ENCODE measurements around the gene PID1. TPM values are rescaled to one million over a fixed set of nuclear protein-coding genes. Genes with fewer than 3 reads are reported as not detected.

PID1 gene
- total RNA-seq, 1 experiment from 2014 or later = 2.6 TPM

DNA sequence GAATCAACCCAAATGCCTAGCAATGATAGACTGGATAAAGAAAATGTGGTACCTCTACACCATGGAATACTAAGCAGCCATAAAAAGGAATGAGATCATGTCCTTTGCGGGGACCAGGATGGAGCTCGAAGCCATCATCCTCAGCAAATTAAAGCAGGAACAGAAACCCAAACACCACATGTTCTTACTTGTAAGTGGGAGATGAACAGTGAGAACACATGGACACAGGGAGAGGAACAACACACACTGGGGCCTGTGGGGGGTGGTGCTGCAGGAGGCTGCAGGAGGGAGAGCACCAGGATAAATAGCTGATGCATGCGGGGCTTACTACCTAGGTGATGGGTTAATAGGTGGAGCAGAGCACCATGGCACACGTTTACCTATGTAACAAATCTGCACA lies 8.4 kb upstream of the PID1 start (continued):
- TF ChIP-seq, protein P1, sequence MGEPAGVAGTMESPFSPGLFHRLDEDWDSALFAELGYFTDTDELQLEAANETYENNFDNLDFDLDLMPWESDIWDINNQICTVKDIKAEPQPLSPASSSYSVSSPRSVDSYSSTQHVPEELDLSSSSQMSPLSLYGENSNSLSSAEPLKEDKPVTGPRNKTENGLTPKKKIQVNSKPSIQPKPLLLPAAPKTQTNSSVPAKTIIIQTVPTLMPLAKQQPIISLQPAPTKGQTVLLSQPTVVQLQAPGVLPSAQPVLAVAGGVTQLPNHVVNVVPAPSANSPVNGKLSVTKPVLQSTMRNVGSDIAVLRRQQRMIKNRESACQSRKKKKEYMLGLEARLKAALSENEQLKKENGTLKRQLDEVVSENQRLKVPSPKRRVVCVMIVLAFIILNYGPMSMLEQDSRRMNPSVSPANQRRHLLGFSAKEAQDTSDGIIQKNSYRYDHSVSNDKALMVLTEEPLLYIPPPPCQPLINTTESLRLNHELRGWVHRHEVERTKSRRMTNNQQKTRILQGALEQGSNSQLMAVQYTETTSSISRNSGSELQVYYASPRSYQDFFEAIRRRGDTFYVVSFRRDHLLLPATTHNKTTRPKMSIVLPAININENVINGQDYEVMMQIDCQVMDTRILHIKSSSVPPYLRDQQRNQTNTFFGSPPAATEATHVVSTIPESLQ (CRISPR knock-in tag; IDR thresholded peaks at IDR 0.05) = no peak
- TF ChIP-seq ZNF423 (CRISPR knock-in tag; IDR thresholded peaks at IDR 0.05) = no peak

DNA sequence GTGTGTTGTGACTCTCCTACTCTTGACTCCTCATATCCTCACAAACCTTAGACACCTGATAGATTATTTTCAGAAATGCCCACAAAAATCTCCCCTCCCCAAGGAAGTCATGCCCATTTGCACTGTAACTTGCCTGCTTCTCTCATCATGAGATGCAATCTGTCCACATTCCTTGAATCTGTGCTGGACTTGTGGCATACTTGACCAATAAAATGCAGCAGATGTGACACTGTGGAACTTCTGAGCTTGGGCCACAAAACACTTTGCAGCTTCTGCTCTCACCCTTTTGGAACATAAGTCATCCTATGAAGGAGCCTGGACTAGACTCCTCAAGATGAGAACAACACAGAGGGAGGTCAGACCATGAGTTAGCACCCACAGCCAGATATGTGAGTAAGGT lies 4.4 kb upstream of the PID1 start:
- ChIA-PET POLR2A (no interaction called here), CTCF (interaction anchor here (1.2 to 2.3 kb wide), 2 partner anchors 144 to 145 kb away, joined by 3 to 7 read pairs; no protein-coding TSS in a partner anchor)
- ATAC-seq (no peak), DNase-seq (ENCODE audit: low spot score) (no peak)
- H3K4me3 Mint-ChIP-seq = no peak overlapping the region
- peaks cover 22% of the 10 kb centered on the region for H3K27me3 Mint-ChIP-seq (ENCODE audit: low read depth)
- H3K4me1 Mint-ChIP-seq = peaks cover 23% of the 10 kb centered on the region
- no peak overlapping the region for H3K27ac Mint-ChIP-seq
- H3K9me3 Mint-ChIP-seq = no peaks in the 10 kb centered on the region
- TF ChIP-seq, protein P2, sequence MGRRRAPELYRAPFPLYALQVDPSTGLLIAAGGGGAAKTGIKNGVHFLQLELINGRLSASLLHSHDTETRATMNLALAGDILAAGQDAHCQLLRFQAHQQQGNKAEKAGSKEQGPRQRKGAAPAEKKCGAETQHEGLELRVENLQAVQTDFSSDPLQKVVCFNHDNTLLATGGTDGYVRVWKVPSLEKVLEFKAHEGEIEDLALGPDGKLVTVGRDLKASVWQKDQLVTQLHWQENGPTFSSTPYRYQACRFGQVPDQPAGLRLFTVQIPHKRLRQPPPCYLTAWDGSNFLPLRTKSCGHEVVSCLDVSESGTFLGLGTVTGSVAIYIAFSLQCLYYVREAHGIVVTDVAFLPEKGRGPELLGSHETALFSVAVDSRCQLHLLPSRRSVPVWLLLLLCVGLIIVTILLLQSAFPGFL (CRISPR knock-in tag; IDR thresholded peaks at IDR 0.05; ENCODE audit: borderline replicate concordance) = no peak
- TF ChIP-seq, protein P3, sequence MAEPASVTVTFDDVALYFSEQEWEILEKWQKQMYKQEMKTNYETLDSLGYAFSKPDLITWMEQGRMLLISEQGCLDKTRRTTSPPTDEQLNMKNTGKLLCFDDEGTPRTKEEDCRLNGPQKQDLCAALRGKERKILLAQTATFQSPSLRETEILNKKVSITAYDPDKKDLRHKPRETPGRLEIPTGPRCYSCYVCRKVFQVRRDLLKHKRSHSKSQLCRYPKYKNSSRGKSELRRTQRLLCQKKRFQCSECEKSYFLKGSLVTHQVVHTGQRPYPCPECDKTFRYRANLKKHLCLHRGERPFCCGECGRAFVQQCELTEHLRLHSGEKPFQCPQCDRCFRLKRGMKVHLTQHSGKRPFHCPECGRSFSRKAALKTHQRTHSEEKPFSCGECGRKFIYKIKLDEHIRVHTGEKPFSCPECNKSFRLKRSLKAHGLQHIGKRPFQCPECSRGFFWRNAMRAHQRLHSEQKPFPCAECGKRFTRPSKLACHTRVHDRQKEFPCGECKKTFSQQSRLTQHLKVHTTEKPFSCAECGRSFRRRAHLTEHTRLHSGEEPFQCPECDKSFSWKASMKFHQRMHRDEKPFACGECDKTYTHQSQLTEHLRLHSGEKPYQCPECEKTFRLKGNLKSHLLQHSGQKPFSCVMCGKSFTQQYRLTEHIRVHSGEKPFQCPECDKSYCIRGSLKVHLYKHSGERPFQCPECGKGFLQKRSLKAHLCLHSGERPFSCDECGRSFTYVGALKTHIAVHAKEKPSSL (CRISPR knock-in tag; conservative IDR thresholded peaks at IDR 0.05) = no peak
- TF ChIP-seq ZNF219 (CRISPR knock-in tag; IDR thresholded peaks at IDR 0.05; ENCODE audit: borderline replicate concordance) (no peak), ZNF396 (CRISPR knock-in tag; IDR thresholded peaks at IDR 0.05; ENCODE audit: borderline replicate concordance) (no peak), FOXJ3 (CRISPR knock-in tag; IDR thresholded peaks at IDR 0.05; ENCODE audit: borderline replicate concordance) (no peak), ELF4 (CRISPR knock-in tag; IDR thresholded peaks at IDR 0.05; ENCODE audit: low read depth) (no peak), ZNF317 (CRISPR knock-in tag; IDR thresholded peaks at IDR 0.05; ENCODE audit: borderline replicate concordance, low read depth) (no peak), MXD4 (CRISPR knock-in tag; IDR thresholded peaks at IDR 0.05; ENCODE audit: borderline replicate concordance) (no peak), GTF2I (CRISPR knock-in tag; conservative IDR thresholded peaks at IDR 0.05) (no peak), RELA (CRISPR knock-in tag; IDR thresholded peaks at IDR 0.05; ENCODE audit: borderline replicate concordance) (no peak)
- TF ChIP-seq, protein P4, sequence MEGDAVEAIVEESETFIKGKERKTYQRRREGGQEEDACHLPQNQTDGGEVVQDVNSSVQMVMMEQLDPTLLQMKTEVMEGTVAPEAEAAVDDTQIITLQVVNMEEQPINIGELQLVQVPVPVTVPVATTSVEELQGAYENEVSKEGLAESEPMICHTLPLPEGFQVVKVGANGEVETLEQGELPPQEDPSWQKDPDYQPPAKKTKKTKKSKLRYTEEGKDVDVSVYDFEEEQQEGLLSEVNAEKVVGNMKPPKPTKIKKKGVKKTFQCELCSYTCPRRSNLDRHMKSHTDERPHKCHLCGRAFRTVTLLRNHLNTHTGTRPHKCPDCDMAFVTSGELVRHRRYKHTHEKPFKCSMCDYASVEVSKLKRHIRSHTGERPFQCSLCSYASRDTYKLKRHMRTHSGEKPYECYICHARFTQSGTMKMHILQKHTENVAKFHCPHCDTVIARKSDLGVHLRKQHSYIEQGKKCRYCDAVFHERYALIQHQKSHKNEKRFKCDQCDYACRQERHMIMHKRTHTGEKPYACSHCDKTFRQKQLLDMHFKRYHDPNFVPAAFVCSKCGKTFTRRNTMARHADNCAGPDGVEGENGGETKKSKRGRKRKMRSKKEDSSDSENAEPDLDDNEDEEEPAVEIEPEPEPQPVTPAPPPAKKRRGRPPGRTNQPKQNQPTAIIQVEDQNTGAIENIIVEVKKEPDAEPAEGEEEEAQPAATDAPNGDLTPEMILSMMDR (IDR thresholded peaks at IDR 0.05) = no peak
- TF ChIP-seq, protein P5, sequence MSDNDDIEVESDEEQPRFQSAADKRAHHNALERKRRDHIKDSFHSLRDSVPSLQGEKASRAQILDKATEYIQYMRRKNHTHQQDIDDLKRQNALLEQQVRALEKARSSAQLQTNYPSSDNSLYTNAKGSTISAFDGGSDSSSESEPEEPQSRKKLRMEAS (CRISPR knock-in tag; IDR thresholded peaks at IDR 0.05) = no peak
- TF ChIP-seq, protein P6, sequence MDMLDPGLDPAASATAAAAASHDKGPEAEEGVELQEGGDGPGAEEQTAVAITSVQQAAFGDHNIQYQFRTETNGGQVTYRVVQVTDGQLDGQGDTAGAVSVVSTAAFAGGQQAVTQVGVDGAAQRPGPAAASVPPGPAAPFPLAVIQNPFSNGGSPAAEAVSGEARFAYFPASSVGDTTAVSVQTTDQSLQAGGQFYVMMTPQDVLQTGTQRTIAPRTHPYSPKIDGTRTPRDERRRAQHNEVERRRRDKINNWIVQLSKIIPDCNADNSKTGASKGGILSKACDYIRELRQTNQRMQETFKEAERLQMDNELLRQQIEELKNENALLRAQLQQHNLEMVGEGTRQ (CRISPR knock-in tag; IDR thresholded peaks at IDR 0.05) = no peak
- TF ChIP-seq, protein P7, sequence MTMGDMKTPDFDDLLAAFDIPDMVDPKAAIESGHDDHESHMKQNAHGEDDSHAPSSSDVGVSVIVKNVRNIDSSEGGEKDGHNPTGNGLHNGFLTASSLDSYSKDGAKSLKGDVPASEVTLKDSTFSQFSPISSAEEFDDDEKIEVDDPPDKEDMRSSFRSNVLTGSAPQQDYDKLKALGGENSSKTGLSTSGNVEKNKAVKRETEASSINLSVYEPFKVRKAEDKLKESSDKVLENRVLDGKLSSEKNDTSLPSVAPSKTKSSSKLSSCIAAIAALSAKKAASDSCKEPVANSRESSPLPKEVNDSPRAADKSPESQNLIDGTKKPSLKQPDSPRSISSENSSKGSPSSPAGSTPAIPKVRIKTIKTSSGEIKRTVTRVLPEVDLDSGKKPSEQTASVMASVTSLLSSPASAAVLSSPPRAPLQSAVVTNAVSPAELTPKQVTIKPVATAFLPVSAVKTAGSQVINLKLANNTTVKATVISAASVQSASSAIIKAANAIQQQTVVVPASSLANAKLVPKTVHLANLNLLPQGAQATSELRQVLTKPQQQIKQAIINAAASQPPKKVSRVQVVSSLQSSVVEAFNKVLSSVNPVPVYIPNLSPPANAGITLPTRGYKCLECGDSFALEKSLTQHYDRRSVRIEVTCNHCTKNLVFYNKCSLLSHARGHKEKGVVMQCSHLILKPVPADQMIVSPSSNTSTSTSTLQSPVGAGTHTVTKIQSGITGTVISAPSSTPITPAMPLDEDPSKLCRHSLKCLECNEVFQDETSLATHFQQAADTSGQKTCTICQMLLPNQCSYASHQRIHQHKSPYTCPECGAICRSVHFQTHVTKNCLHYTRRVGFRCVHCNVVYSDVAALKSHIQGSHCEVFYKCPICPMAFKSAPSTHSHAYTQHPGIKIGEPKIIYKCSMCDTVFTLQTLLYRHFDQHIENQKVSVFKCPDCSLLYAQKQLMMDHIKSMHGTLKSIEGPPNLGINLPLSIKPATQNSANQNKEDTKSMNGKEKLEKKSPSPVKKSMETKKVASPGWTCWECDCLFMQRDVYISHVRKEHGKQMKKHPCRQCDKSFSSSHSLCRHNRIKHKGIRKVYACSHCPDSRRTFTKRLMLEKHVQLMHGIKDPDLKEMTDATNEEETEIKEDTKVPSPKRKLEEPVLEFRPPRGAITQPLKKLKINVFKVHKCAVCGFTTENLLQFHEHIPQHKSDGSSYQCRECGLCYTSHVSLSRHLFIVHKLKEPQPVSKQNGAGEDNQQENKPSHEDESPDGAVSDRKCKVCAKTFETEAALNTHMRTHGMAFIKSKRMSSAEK (CRISPR knock-in tag; IDR thresholded peaks at IDR 0.05; ENCODE audit: borderline replicate concordance) = no peak
- TF ChIP-seq, protein P8, sequence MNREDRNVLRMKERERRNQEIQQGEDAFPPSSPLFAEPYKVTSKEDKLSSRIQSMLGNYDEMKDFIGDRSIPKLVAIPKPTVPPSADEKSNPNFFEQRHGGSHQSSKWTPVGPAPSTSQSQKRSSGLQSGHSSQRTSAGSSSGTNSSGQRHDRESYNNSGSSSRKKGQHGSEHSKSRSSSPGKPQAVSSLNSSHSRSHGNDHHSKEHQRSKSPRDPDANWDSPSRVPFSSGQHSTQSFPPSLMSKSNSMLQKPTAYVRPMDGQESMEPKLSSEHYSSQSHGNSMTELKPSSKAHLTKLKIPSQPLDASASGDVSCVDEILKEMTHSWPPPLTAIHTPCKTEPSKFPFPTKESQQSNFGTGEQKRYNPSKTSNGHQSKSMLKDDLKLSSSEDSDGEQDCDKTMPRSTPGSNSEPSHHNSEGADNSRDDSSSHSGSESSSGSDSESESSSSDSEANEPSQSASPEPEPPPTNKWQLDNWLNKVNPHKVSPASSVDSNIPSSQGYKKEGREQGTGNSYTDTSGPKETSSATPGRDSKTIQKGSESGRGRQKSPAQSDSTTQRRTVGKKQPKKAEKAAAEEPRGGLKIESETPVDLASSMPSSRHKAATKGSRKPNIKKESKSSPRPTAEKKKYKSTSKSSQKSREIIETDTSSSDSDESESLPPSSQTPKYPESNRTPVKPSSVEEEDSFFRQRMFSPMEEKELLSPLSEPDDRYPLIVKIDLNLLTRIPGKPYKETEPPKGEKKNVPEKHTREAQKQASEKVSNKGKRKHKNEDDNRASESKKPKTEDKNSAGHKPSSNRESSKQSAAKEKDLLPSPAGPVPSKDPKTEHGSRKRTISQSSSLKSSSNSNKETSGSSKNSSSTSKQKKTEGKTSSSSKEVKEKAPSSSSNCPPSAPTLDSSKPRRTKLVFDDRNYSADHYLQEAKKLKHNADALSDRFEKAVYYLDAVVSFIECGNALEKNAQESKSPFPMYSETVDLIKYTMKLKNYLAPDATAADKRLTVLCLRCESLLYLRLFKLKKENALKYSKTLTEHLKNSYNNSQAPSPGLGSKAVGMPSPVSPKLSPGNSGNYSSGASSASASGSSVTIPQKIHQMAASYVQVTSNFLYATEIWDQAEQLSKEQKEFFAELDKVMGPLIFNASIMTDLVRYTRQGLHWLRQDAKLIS (CRISPR knock-in tag; IDR thresholded peaks at IDR 0.05; ENCODE audit: borderline replicate concordance) = no peak
- H3K36me3 Mint-ChIP-seq = no peaks in the 10 kb centered on the region
